ENCODE results near the gene CLCN7. TPM values are rescaled to one million over a fixed set of nuclear protein-coding genes. Genes with fewer than 3 reads are reported as not detected.

The CLCN7 gene
- total RNA-seq, 4 donors from 2014 or later = 50.3 to 144 (median 89.9) TPM

GRCh38 chr16:1466054-1466453 lies 8.8 kb downstream of the CLCN7 start:
- H3K4me3 ChIP-seq (replicated peaks in 1 of 3) = no peak overlapping the region
- WGBS, 2 donors = 91 to 93% methylated on average over 19 to 23 of the region's 24 CpGs
- DNase-seq = no peak
- no peaks in the 10 kb centered on the region for H3K9me3 ChIP-seq
- peaks cover 1 to 7% of the 10 kb centered on the region in 2 donors for H3K36me3 ChIP-seq
- no peak for TF ChIP-seq POLR2A (IDR thresholded peaks at IDR 0.05)
- TF ChIP-seq CTCF (IDR thresholded peaks at IDR 0.05) = no peak
- no peaks in the 10 kb centered on the region for H3K27me3 ChIP-seq
- intact Hi-C loops (cut with DNase I) = no loop called here
- peaks cover 0 to 6% of the 10 kb centered on the region in 2 donors for H3K4me1 ChIP-seq
- H3K27ac ChIP-seq = no peak overlapping the region

GRCh38 chr16:1465567-1465915 lies 9.3 kb downstream of the CLCN7 start:
- WGBS, 2 donors = 96 to 100% methylated on average over 3 to 9 of the region's 13 CpGs
- H3K36me3 ChIP-seq = peaks cover 7 to 12% of the 10 kb centered on the region in 2 donors
- TF ChIP-seq CTCF (IDR thresholded peaks at IDR 0.05) (no peak), POLR2A (IDR thresholded peaks at IDR 0.05) (no peak)
- no peak overlapping the region for H3K27ac ChIP-seq
- intact Hi-C loops (cut with DNase I) = no loop called here
- no peak overlapping the region for H3K4me3 ChIP-seq (replicated peaks in 1 of 3)
- peaks cover 0 to under 1% of the 10 kb centered on the region in 2 donors for H3K4me1 ChIP-seq
- DNase-seq = no peak
- no peaks in the 10 kb centered on the region for H3K27me3 ChIP-seq
- H3K9me3 ChIP-seq = no peaks in the 10 kb centered on the region

- Histone ChIP-seq H3K4me1 (no peaks in the 10 kb centered on the region), H3K9me3 (no peaks in the 10 kb centered on the region), H3K27ac (no peak overlapping the region), H3K27me3 (no peaks in the 10 kb centered on the region), H3K4me3 (replicated peaks in 1 of 3) (no peak overlapping the region), H3K36me3 (peaks cover 11 to 17% of the 10 kb centered on the region in 2 donors)
- intact Hi-C loops (cut with DNase I) = no loop called here
- TF ChIP-seq CTCF (IDR thresholded peaks at IDR 0.05) (no peak), POLR2A (IDR thresholded peaks at IDR 0.05) (no peak)
- no peak for DNase-seq
- 94% methylated on average over 26 to 29 of the region's 33 CpGs for WGBS, 2 donors
Measured at GRCh38 chr16:1464894-1465566, 9.8 kb downstream of the CLCN7 start.

- DNase-seq = no peak
- WGBS, 2 donors = 91% methylated on average over 31 to 41 of the region's 41 CpGs
- Histone ChIP-seq H3K4me3 (replicated peaks in 1 of 3) (no peak overlapping the region), H3K9me3 (no peaks in the 10 kb centered on the region), H3K27me3 (no peaks in the 10 kb centered on the region), H3K36me3 (peaks cover 11 to 18% of the 10 kb centered on the region in 2 donors), H3K27ac (no peak overlapping the region), H3K4me1 (no peaks in the 10 kb centered on the region)
- TF ChIP-seq CTCF (IDR thresholded peaks at IDR 0.05) = no peak
- no peak for TF ChIP-seq POLR2A (IDR thresholded peaks at IDR 0.05)
- intact Hi-C loops (cut with DNase I) = no loop called here
Measured at GRCh38 chr16:1464196-1464893, 10.5 kb downstream of the CLCN7 start.

GRCh38 chr16:1461146-1461545 lies 13.7 kb downstream of the CLCN7 start:
- H3K9me3 ChIP-seq = no peaks in the 10 kb centered on the region
- intact Hi-C loops (cut with DNase I) = no loop called here
- H3K36me3 ChIP-seq = peaks cover 18 to 21% of the 10 kb centered on the region in 2 donors
- DNase-seq = no peak
- no peak overlapping the region for H3K27ac ChIP-seq
- H3K4me1 ChIP-seq = no peaks in the 10 kb centered on the region
- no peak for TF ChIP-seq POLR2A (IDR thresholded peaks at IDR 0.05)
- TF ChIP-seq CTCF (IDR thresholded peaks at IDR 0.05) = no peak
- 89 to 95% methylated on average over 11 to 23 of the region's 24 CpGs for WGBS, 2 donors
- no peak overlapping the region for H3K4me3 ChIP-seq (replicated peaks in 1 of 3)
- no peaks in the 10 kb centered on the region for H3K27me3 ChIP-seq

All from thyroid gland (tissue), 4 donors.